PC-9 (cell line): ENCODE data around the gene TNFRSF4. TPM values are rescaled to one million over a fixed set of nuclear protein-coding genes. Genes with fewer than 3 reads are reported as not detected.

ENCODE experiments used
- BruUV-seq: library from RNA; stranded (reverse); fragments of 400-500 nt; replicated peaks from 2 replicates; lab custom pipeline; 2021; lab: Mats Ljungman, UMichigan
- CTCF ChIA-PET: fragments of 300-600 bp; sonication (Branson Sonifier 250); formaldehyde crosslinking; loops from one replicate; lab custom pipeline; 2022; ENCODE audit warnings: antibody characterized with exemption; lab: Charles Lee
- POLR2A ChIA-PET: fragments of 300-600 bp; sonication (Branson Sonifier 250); formaldehyde crosslinking; loops from one replicate; lab custom pipeline; 2022; ENCODE audit warnings: antibody characterized with exemption; ENCODE audit not compliant: unreplicated experiment; lab: Charles Lee
- DNase-seq, 2 experiments: peaks; one replicate each; pipeline versions ENCODE4 v3.0.0 to v3.0.0-alpha.2; 2015 to 2022; ENCODE audit warnings: mixed read lengths in 1 of 2
- H2AFZ ChIP-seq: fragments of 200-600 bp; sonication (generic); 2 replicates; pipeline ENCODE4 v1.8.1; 2017; ENCODE audit warnings: antibody characterized with exemption
- H3F3A ChIP-seq: fragments of 200-600 bp; sonication (generic); 2 replicates; pipeline ENCODE4 v1.8.1; 2017; ENCODE audit warnings: antibody characterized with exemption, mild to moderate bottlenecking, low read depth; ENCODE audit not compliant: insufficient read depth
- H3K27ac ChIP-seq: fragments of 200-600 bp; sonication (generic); 2 replicates; pipeline ENCODE4 v1.6.1; 2016; ENCODE audit warnings: mixed run types
- H3K27me3 ChIP-seq: fragments of 200-600 bp; sonication (generic); 2 replicates; pipeline ENCODE4 v1.6.1; 2016; ENCODE audit warnings: low read depth, mixed run types; ENCODE audit not compliant: insufficient read depth
- H3K36me3 ChIP-seq: fragments of 200-600 bp; sonication (generic); 2 replicates; pipeline ENCODE4 v1.6.1; 2016; ENCODE audit warnings: low read depth, mixed run types
- H3K4me1 ChIP-seq: fragments of 200-600 bp; sonication (generic); replicated peaks from 2 replicates; pipeline ENCODE4 v1.6.1; 2016; ENCODE audit warnings: mixed run types; ENCODE audit not compliant: insufficient read depth
- H3K4me2 ChIP-seq: fragments of 200-600 bp; sonication (generic); 2 replicates; pipeline ENCODE4 v1.6.1; 2017; ENCODE audit warnings: mixed run types
- H3K4me3 ChIP-seq: fragments of 200-600 bp; sonication (generic); 2 replicates; pipeline ENCODE4 v1.6.1; 2016; ENCODE audit warnings: mixed run types
- H3K79me2 ChIP-seq: fragments of 200-600 bp; sonication (generic); 2 replicates; pipeline ENCODE4 v1.6.1; 2017; ENCODE audit warnings: low read depth, mixed run types
- H3K9me2 ChIP-seq: fragments of 200-600 bp; sonication (generic); 2 replicates; pipeline ENCODE4 v1.8.1; 2017; ENCODE audit warnings: mild to moderate bottlenecking; ENCODE audit not compliant: insufficient read depth
- H3K9me3 ChIP-seq: fragments of 200-600 bp; sonication (generic); 2 replicates; pipeline ENCODE4 v1.8.1; 2016; ENCODE audit warnings: low read depth; ENCODE audit not compliant: insufficient read depth
- H4K20me1 ChIP-seq: fragments of 200-600 bp; sonication (generic); 2 replicates; pipeline ENCODE4 v1.8.1; 2017; ENCODE audit not compliant: insufficient read depth
- CTCF ChIP-seq: fragments of 200-600 bp; sonication (generic); conservative IDR thresholded peaks from 2 replicates; pipeline ENCODE4 v1.6.1; 2017; ENCODE audit warnings: mixed run types, antibody characterized with exemption, mild to moderate bottlenecking, moderate library complexity
- EZH2 ChIP-seq: fragments of 200-600 bp; sonication (generic); IDR thresholded peaks from 2 replicates; pipeline ENCODE4 v1.8.0; 2017; ENCODE audit warnings: antibody characterized with exemption, low read depth
- intact Hi-C: fragments of 100-400 bp; cut with micrococcal nuclease; formaldehyde crosslinking; loops from one replicate; pipeline ENCODE4 v1.10.0; 2022; ENCODE audit not compliant: unreplicated experiment
- total RNA-seq: library from RNA; stranded (reverse); gene quantifications from 2 replicates; pipeline ENCODE4 v1.2.3, GENCODE V29; 2021

Gene TNFRSF4
- total RNA-seq, 1 experiment from 2014 or later: 0.20 TPM

- DNase-seq: no peak
- H3K79me2 ChIP-seq: no peaks in the 10 kb centered on the region
- no TSS peak for BruUV-seq
- intact Hi-C loops: no loop called here
- no peaks in the 10 kb centered on the region for H3K27me3 ChIP-seq
- no peak overlapping the region for H3K27ac ChIP-seq
- POLR2A ChIA-PET: no interaction called here
- no peaks in the 10 kb centered on the region for H3K36me3 ChIP-seq
- no peak overlapping the region for H3K4me2 ChIP-seq
- TF ChIP-seq EZH2 (no peak), CTCF (no peak)
- no peaks in the 10 kb centered on the region for H4K20me1 ChIP-seq
- no peak overlapping the region for H2AFZ ChIP-seq
- H3K4me1 ChIP-seq: peaks cover under 1% of the 10 kb centered on the region; the same call in 1 of the 2 replicates
- no peaks in the 10 kb centered on the region for H3K9me2 ChIP-seq
- H3K4me3 ChIP-seq: no peak overlapping the region
- no peaks in the 10 kb centered on the region for H3K9me3 ChIP-seq
- peaks cover 6% of the 10 kb centered on the region; the same call in 1 of the 2 replicates for H3F3A ChIP-seq
- CTCF ChIA-PET: no interaction called here
Observed at GRCh38 chr1:1181129-1181937, 32.6 kb downstream of the TNFRSF4 start.

- H3K27me3 ChIP-seq: no peaks in the 10 kb centered on the region
- BruUV-seq: no TSS peak
- no peak overlapping the region for H3K4me3 ChIP-seq
- no peaks in the 10 kb centered on the region for H3K36me3 ChIP-seq
- H3K9me2 ChIP-seq: no peaks in the 10 kb centered on the region
- no peaks in the 10 kb centered on the region for H3K4me1 ChIP-seq
- H3K9me3 ChIP-seq: no peaks in the 10 kb centered on the region
- TF ChIP-seq CTCF (no peak), EZH2 (no peak)
- H3K4me2 ChIP-seq: no peak overlapping the region
- H4K20me1 ChIP-seq: no peaks in the 10 kb centered on the region
- POLR2A ChIA-PET: no interaction called here
- CTCF ChIA-PET: no interaction called here
- no peak for DNase-seq
- H3F3A ChIP-seq: no peaks in the 10 kb centered on the region
- H3K27ac ChIP-seq: no peak overlapping the region
- H2AFZ ChIP-seq: no peak overlapping the region
- intact Hi-C loops: no loop called here
- no peaks in the 10 kb centered on the region for H3K79me2 ChIP-seq
Observed at GRCh38 chr1:1179983-1180861, 33.7 kb downstream of the TNFRSF4 start.

GRCh38 chr1:1179346-1179982 is 34.5 kb downstream of the TNFRSF4 start:
- no peaks in the 10 kb centered on the region for H4K20me1 ChIP-seq
- no peak for TF ChIP-seq EZH2
- TF ChIP-seq CTCF: no peak
- no peak overlapping the region for H3K27ac ChIP-seq
- no peaks in the 10 kb centered on the region for H3F3A ChIP-seq
- H3K4me3 ChIP-seq: no peak overlapping the region
- H2AFZ ChIP-seq: no peak overlapping the region
- intact Hi-C loops: no loop called here
- H3K9me3 ChIP-seq: no peaks in the 10 kb centered on the region
- ChIA-PET CTCF (no interaction called here), POLR2A (no interaction called here)
- no peaks in the 10 kb centered on the region for H3K4me1 ChIP-seq
- no peaks in the 10 kb centered on the region for H3K36me3 ChIP-seq
- no peak overlapping the region for H3K4me2 ChIP-seq
- H3K9me2 ChIP-seq: no peaks in the 10 kb centered on the region
- H3K79me2 ChIP-seq: no peaks in the 10 kb centered on the region
- no peaks in the 10 kb centered on the region for H3K27me3 ChIP-seq
- no peak for DNase-seq
- no TSS peak for BruUV-seq
